Measurements from ENCODE around the gene GATAD2A. TPM values are rescaled to one million over a fixed set of nuclear protein-coding genes. Genes with fewer than 3 reads are reported as not detected.

The GATAD2A gene
- total and polyA plus RNA-seq, 9 of the 15 experiments (the other 6 are each of a cell fraction or from before 2014, with no cell fraction given): 2.4 to 226 (median 44.2) TPM

GRCh38 chr19:19558055-19558454 is 152.6 kb downstream of the GATAD2A start:
- Histone ChIP-seq H3K4me3 (no peak overlapping the region), H3K79me2 (ENCODE audit: control insufficient read depth, insufficient read depth, low read length) (no peaks in the 10 kb centered on the region), H3K27me3 (ENCODE audit: control insufficient read depth in 2 of 2, insufficient read depth in 2 of 2, low read length in 2 of 2) (peaks cover 0 to 21% of the 10 kb centered on the region in 2 experiments; a peak in 3 of 5 replicates), H3K9me3 (replicated peaks; ENCODE audit: control insufficient read depth, insufficient read depth, low read depth, low read length) (no peaks in the 10 kb centered on the region), H3K9me1 (ENCODE audit: control insufficient read depth, insufficient read depth, low read length) (no peaks in the 10 kb centered on the region), H3K9ac (ENCODE audit: insufficient read depth in 1 of 2, low read depth in 2 of 2, low read length in 2 of 2) (peak overlapping the region in 1 of 2 experiments; percentile 45; a peak in 1 of 4 replicates), H3K4me2 (ENCODE audit: insufficient read depth, low read length) (no peak overlapping the region), H3K27ac (ENCODE audit: extremely low read depth, low read depth, low read length) (no peak overlapping the region), H2AFZ (ENCODE audit: low read depth, low read length) (no peak overlapping the region), H4K20me1 (replicated peaks; ENCODE audit: control insufficient read depth, insufficient read depth, low read length) (peaks cover 7% of the 10 kb centered on the region; the same call in 1 of the 2 replicates), H3K4me1 (replicated peaks in 1 of 2; ENCODE audit: control insufficient read depth in 2 of 2, insufficient read depth in 2 of 2, low read length in 2 of 2) (peaks cover 0 to 19% of the 10 kb centered on the region in 2 experiments; a peak in 2 of 5 replicates), H3K36me3 (ENCODE audit: control insufficient read depth, insufficient read depth, low read length) (no peaks in the 10 kb centered on the region)
- ATAC-seq (no peak), DNase-seq (ENCODE audit: extremely low read depth in 1 of 4, low spot score in 3 of 4) (no peak), FAIRE-seq (no peak)
- in situ Hi-C loops (cut with MboI): loop anchor here (10.0 kb wide), 1 partner anchor 397 kb away; no protein-coding TSS in a partner anchor
- intact Hi-C loops (cut with micrococcal nuclease): no loop called here
- POLR2A ChIA-PET: interaction anchor here (0.9 to 1.1 kb wide), 2 partner anchors 9 to 10 kb away, joined by 3 to 4 read pairs; no protein-coding TSS in a partner anchor
- no TSS peak for BruUV-seq (replicated peaks)
- 11% methylated on average over 11 of the region's 15 CpGs for WGBS (ENCODE audit: insufficient coverage, low coverage, missing lambda C conversion rate)
- CTCF ChIA-PET (ENCODE audit: low intra/inter-chr PET ratio): no interaction called here
- TF ChIP-seq, protein P1, sequence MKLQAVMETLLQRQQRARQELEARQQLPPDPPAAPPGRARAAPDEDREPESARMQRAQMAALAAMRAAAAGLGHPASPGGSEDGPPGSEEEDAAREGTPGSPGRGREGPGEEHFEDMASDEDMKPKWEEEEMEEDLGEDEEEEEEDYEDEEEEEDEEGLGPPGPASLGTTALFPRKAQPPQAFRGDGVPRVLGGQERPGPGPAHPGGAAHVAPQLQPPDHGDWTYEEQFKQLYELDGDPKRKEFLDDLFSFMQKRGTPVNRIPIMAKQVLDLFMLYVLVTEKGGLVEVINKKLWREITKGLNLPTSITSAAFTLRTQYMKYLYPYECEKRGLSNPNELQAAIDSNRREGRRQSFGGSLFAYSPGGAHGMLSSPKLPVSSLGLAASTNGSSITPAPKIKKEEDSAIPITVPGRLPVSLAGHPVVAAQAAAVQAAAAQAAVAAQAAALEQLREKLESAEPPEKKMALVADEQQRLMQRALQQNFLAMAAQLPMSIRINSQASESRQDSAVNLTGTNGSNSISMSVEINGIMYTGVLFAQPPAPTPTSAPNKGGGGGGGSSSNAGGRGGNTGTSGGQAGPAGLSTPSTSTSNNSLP (IDR thresholded peaks at IDR 0.05; ENCODE audit: borderline replicate concordance, low read depth, low read length): no peak
- TF ChIP-seq LCOR (CRISPR knock-in tag; IDR thresholded peaks at IDR 0.05): no peak
- TF ChIP-seq L3MBTL2 (IDR thresholded peaks at IDR 0.05): no peak
- no peak for TF ChIP-seq BCLAF1 (IDR thresholded peaks at IDR 0.05; ENCODE audit: borderline replicate concordance in 1 of 2, control insufficient read depth in 1 of 2, low read depth in 2 of 2, low read length in 1 of 2)
- TF ChIP-seq POLR2AphosphoS5 (IDR thresholded peaks at IDR 0.05; ENCODE audit: control insufficient read depth, insufficient read depth, low read depth, low read length): no peak
- no peak for TF ChIP-seq RBM25 (IDR thresholded peaks at IDR 0.05; ENCODE audit: low read depth, low read length, severe bottlenecking)
- no peak for TF ChIP-seq PTRF (tag; IDR thresholded peaks at IDR 0.05)

MicroRNAs within 50 kb of the gene (microRNA counts, 767-probe panel; counts per million panel counts)
- microRNA hsa-miR-640: not detected

Small RNAs within 50 kb of the gene (microRNA-seq; reads per million reads assigned to microRNA genes)
- gene MIR640 (ENCODE audit: borderline microRNAs expressed): not detected

Small RNAs within 50 kb of the gene (small RNA-seq; reads per million reads assigned to genes)
- gene MIR640: not detected

Other genes starting within 250 kb of the GATAD2A start
Only the 7 nearest of the 15 such genes appear.
- gene TM6SF2, start 132.4 kb upstream of the GATAD2A start, total RNA-seq (2014; rRNA removed): not detected in 2 replicates
- not detected in 2 replicates for gene TM6SF2, start 132.4 kb upstream of the GATAD2A start, total RNA-seq (2014; rRNA removed; fragmentation: Illumina TruSeq; extraction: Trizol)
- not detected in 2 replicates for gene TM6SF2, start 132.4 kb upstream of the GATAD2A start, total RNA-seq (2015; rRNA removed; fragmentation: Illumina TruSeq; extraction: Trizol)
- not detected in 2 replicates for gene TM6SF2, start 132.4 kb upstream of the GATAD2A start, total RNA-seq (2021)
- gene TM6SF2, start 132.4 kb upstream of the GATAD2A start, polyA plus RNA-seq (2011; rRNA removed): 0.05 TPM in 1 of 2 replicates, not detected in the other
- gene TM6SF2, start 132.4 kb upstream of the GATAD2A start, polyA plus RNA-seq (2014; fragmentation: Illumina TruSeq; extraction: Trizol): not detected in 2 replicates
- gene TM6SF2, start 132.4 kb upstream of the GATAD2A start, polyA plus RNA-seq (2014; fragmentation: Nextera tagmentation; extraction: Ambion mirVana): not detected
- not detected in 2 replicates for gene TM6SF2, start 132.4 kb upstream of the GATAD2A start, polyA plus RNA-seq (2014; rRNA removed)
- gene SUGP1, start 85.2 kb upstream of the GATAD2A start, total RNA-seq (2014; rRNA removed): 40.4 and 44.6 TPM in 2 replicates
- gene SUGP1, start 85.2 kb upstream of the GATAD2A start, total RNA-seq (2014; rRNA removed; fragmentation: Illumina TruSeq; extraction: Trizol): 16.8 and 17.9 TPM in 2 replicates
- gene SUGP1, start 85.2 kb upstream of the GATAD2A start, total RNA-seq (2015; rRNA removed; fragmentation: Illumina TruSeq; extraction: Trizol): 32.4 and 34.3 TPM in 2 replicates
- gene SUGP1, start 85.2 kb upstream of the GATAD2A start, total RNA-seq (2021): 45.0 and 53.3 TPM in 2 replicates
- gene SUGP1, start 85.2 kb upstream of the GATAD2A start, polyA plus RNA-seq (2011; rRNA removed): 28.5 and 30.6 TPM in 2 replicates
- 35.0 and 36.7 TPM in 2 replicates for gene SUGP1, start 85.2 kb upstream of the GATAD2A start, polyA plus RNA-seq (2014; fragmentation: Illumina TruSeq; extraction: Trizol)
- gene SUGP1, start 85.2 kb upstream of the GATAD2A start, polyA plus RNA-seq (2014; fragmentation: Nextera tagmentation; extraction: Ambion mirVana): 1 to 10 TPM; 1.0 to 1.9 TPM
- 41.0 and 48.9 TPM in 2 replicates for gene SUGP1, start 85.2 kb upstream of the GATAD2A start, polyA plus RNA-seq (2014; rRNA removed)
- gene MAU2, start 84.8 kb upstream of the GATAD2A start, total RNA-seq (2014; rRNA removed): 21.1 and 24.1 TPM in 2 replicates
- 10.0 and 12.0 TPM in 2 replicates for gene MAU2, start 84.8 kb upstream of the GATAD2A start, total RNA-seq (2014; rRNA removed; fragmentation: Illumina TruSeq; extraction: Trizol)
- gene MAU2, start 84.8 kb upstream of the GATAD2A start, total RNA-seq (2015; rRNA removed; fragmentation: Illumina TruSeq; extraction: Trizol): 17.2 and 17.8 TPM in 2 replicates
- gene MAU2, start 84.8 kb upstream of the GATAD2A start, total RNA-seq (2021): 43.4 and 48.1 TPM in 2 replicates
- 21.0 and 34.2 TPM in 2 replicates for gene MAU2, start 84.8 kb upstream of the GATAD2A start, polyA plus RNA-seq (2011; rRNA removed)
- gene MAU2, start 84.8 kb upstream of the GATAD2A start, polyA plus RNA-seq (2014; fragmentation: Illumina TruSeq; extraction: Trizol): 19.4 and 22.5 TPM in 2 replicates
- 1 to 10 TPM; 1.2 to 1.4 TPM for gene MAU2, start 84.8 kb upstream of the GATAD2A start, polyA plus RNA-seq (2014; fragmentation: Nextera tagmentation; extraction: Ambion mirVana)
- gene MAU2, start 84.8 kb upstream of the GATAD2A start, polyA plus RNA-seq (2014; rRNA removed): 27.4 and 31.4 TPM in 2 replicates
- gene TSSK6, start 109.9 kb downstream of the GATAD2A start, total RNA-seq (2014; rRNA removed): 2.0 and 2.1 TPM in 2 replicates
- 0.22 TPM in 1 of 2 replicates, not detected in the other for gene TSSK6, start 109.9 kb downstream of the GATAD2A start, total RNA-seq (2014; rRNA removed; fragmentation: Illumina TruSeq; extraction: Trizol)
- 0.76 and 0.90 TPM in 2 replicates for gene TSSK6, start 109.9 kb downstream of the GATAD2A start, total RNA-seq (2015; rRNA removed; fragmentation: Illumina TruSeq; extraction: Trizol)
- gene TSSK6, start 109.9 kb downstream of the GATAD2A start, total RNA-seq (2021): 2.4 and 2.6 TPM in 2 replicates
- gene TSSK6, start 109.9 kb downstream of the GATAD2A start, polyA plus RNA-seq (2011; rRNA removed): 0.93 and 1.8 TPM in 2 replicates
- 0.21 and 0.39 TPM in 2 replicates for gene TSSK6, start 109.9 kb downstream of the GATAD2A start, polyA plus RNA-seq (2014; fragmentation: Illumina TruSeq; extraction: Trizol)
- not detected for gene TSSK6, start 109.9 kb downstream of the GATAD2A start, polyA plus RNA-seq (2014; fragmentation: Nextera tagmentation; extraction: Ambion mirVana)
- 2.4 and 3.9 TPM in 2 replicates for gene TSSK6, start 109.9 kb downstream of the GATAD2A start, polyA plus RNA-seq (2014; rRNA removed)
- 386 and 429 TPM in 2 replicates for gene NDUFA13, start 110.5 kb downstream of the GATAD2A start, total RNA-seq (2014; rRNA removed)
- 74.8 and 146 TPM in 2 replicates for gene NDUFA13, start 110.5 kb downstream of the GATAD2A start, total RNA-seq (2014; rRNA removed; fragmentation: Illumina TruSeq; extraction: Trizol)
- gene NDUFA13, start 110.5 kb downstream of the GATAD2A start, total RNA-seq (2015; rRNA removed; fragmentation: Illumina TruSeq; extraction: Trizol): 397 and 447 TPM in 2 replicates
- 522 and 559 TPM in 2 replicates for gene NDUFA13, start 110.5 kb downstream of the GATAD2A start, total RNA-seq (2021)
- gene NDUFA13, start 110.5 kb downstream of the GATAD2A start, polyA plus RNA-seq (2011; rRNA removed): 340 and 343 TPM in 2 replicates
- gene NDUFA13, start 110.5 kb downstream of the GATAD2A start, polyA plus RNA-seq (2014; fragmentation: Illumina TruSeq; extraction: Trizol): 298 and 395 TPM in 2 replicates
- 100 to 1,000 TPM; 263 to 440 TPM for gene NDUFA13, start 110.5 kb downstream of the GATAD2A start, polyA plus RNA-seq (2014; fragmentation: Nextera tagmentation; extraction: Ambion mirVana)
- gene NDUFA13, start 110.5 kb downstream of the GATAD2A start, polyA plus RNA-seq (2014; rRNA removed): 596 and 801 TPM in 2 replicates
- gene YJEFN3, start 123.2 kb downstream of the GATAD2A start, total RNA-seq (2014; rRNA removed): 1.3 and 1.5 TPM in 2 replicates
- gene YJEFN3, start 123.2 kb downstream of the GATAD2A start, total RNA-seq (2014; rRNA removed; fragmentation: Illumina TruSeq; extraction: Trizol): 0.86 and 0.98 TPM in 2 replicates
- gene YJEFN3, start 123.2 kb downstream of the GATAD2A start, total RNA-seq (2015; rRNA removed; fragmentation: Illumina TruSeq; extraction: Trizol): 1.1 TPM in 2 replicates
- 3.6 and 4.8 TPM in 2 replicates for gene YJEFN3, start 123.2 kb downstream of the GATAD2A start, total RNA-seq (2021)
- 1.0 and 1.6 TPM in 2 replicates for gene YJEFN3, start 123.2 kb downstream of the GATAD2A start, polyA plus RNA-seq (2011; rRNA removed)
- 2.9 and 3.8 TPM in 2 replicates for gene YJEFN3, start 123.2 kb downstream of the GATAD2A start, polyA plus RNA-seq (2014; fragmentation: Illumina TruSeq; extraction: Trizol)
- under 1 TPM in 1 of 2 experiments, not detected in 1; 0.04 TPM for gene YJEFN3, start 123.2 kb downstream of the GATAD2A start, polyA plus RNA-seq (2014; fragmentation: Nextera tagmentation; extraction: Ambion mirVana)
- 4.8 and 5.8 TPM in 2 replicates for gene YJEFN3, start 123.2 kb downstream of the GATAD2A start, polyA plus RNA-seq (2014; rRNA removed)
- 0.23 and 0.33 TPM in 2 replicates for gene CILP2, start 132.6 kb downstream of the GATAD2A start, total RNA-seq (2014; rRNA removed)
- gene CILP2, start 132.6 kb downstream of the GATAD2A start, total RNA-seq (2014; rRNA removed; fragmentation: Illumina TruSeq; extraction: Trizol): 0.04 TPM in 1 of 2 replicates, not detected in the other
- 0.08 and 0.11 TPM in 2 replicates for gene CILP2, start 132.6 kb downstream of the GATAD2A start, total RNA-seq (2015; rRNA removed; fragmentation: Illumina TruSeq; extraction: Trizol)
- gene CILP2, start 132.6 kb downstream of the GATAD2A start, total RNA-seq (2021): 0.29 and 0.35 TPM in 2 replicates
- gene CILP2, start 132.6 kb downstream of the GATAD2A start, polyA plus RNA-seq (2011; rRNA removed): 0.04 and 0.07 TPM in 2 replicates
- gene CILP2, start 132.6 kb downstream of the GATAD2A start, polyA plus RNA-seq (2014; fragmentation: Illumina TruSeq; extraction: Trizol): 0.04 TPM in 2 replicates
- gene CILP2, start 132.6 kb downstream of the GATAD2A start, polyA plus RNA-seq (2014; fragmentation: Nextera tagmentation; extraction: Ambion mirVana): not detected
- 0.05 and 0.31 TPM in 2 replicates for gene CILP2, start 132.6 kb downstream of the GATAD2A start, polyA plus RNA-seq (2014; rRNA removed)